ENCODE data around the gene CDH4. TPM values are rescaled to one million over a fixed set of nuclear protein-coding genes. Genes with fewer than 3 reads are reported as not detected.

CDH4 gene
- total RNA-seq, 1 experiment from 2014 or later: not detected

DNA sequence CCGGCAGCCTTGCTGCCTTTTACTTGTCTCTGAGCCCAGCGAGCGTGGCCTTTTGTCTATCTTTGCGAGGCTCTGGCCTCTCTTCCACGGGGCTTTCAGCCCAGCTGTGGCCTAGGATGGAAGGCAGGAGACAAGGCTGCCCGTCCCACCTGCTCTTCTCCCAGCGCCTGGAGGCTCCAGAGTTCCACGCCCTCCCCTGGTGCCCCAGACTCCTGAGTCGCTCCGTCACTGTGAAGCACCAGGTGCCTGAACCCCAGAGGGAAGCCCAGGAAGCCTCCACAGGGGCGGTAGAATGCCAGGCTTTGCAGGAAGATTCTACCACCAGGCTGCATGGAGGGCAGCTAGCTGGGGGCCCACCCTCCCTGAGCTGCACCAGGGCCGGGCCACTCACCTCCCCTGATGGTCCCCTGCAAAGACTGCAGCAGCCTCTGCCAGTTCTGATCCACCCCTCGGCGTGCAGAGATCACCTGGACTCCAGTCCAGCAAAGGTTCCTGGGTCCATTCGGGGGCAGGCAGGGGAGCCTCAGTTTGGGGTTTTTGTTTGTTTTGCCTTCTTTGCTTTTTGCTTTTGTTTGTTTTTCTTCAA, 384.6 kb downstream of the CDH4 start:
- intact Hi-C loops (cut with micrococcal nuclease; ENCODE audit: unreplicated experiment) (no loop called here), in situ Hi-C loops (cut with HindIII; ENCODE audit: low pct_unique_long_range_greater_than_20kb, low sequenced_read_pairs) (no loop called here)
- H3K27me3 ChIP-seq (ENCODE audit: control insufficient read depth, insufficient read depth, low read length): peaks cover 2% of the 10 kb centered on the region; the same call in 1 of the 2 replicates
- BruUV-seq (replicated peaks): no TSS peak
- H3K4me3 ChIP-seq (ENCODE audit: low read depth in 2 of 2, low read length in 2 of 2): no peak overlapping the region
- CTCF ChIA-PET: no interaction called here
- TF ChIP-seq SIN3A (IDR thresholded peaks at IDR 0.05; ENCODE audit: borderline replicate concordance, insufficient read depth, low read depth, low read length) (no peak), TCF7L2 (IDR thresholded peaks at IDR 0.05; ENCODE audit: low read depth, low read length) (no peak)
- TF ChIP-seq, protein P1, sequence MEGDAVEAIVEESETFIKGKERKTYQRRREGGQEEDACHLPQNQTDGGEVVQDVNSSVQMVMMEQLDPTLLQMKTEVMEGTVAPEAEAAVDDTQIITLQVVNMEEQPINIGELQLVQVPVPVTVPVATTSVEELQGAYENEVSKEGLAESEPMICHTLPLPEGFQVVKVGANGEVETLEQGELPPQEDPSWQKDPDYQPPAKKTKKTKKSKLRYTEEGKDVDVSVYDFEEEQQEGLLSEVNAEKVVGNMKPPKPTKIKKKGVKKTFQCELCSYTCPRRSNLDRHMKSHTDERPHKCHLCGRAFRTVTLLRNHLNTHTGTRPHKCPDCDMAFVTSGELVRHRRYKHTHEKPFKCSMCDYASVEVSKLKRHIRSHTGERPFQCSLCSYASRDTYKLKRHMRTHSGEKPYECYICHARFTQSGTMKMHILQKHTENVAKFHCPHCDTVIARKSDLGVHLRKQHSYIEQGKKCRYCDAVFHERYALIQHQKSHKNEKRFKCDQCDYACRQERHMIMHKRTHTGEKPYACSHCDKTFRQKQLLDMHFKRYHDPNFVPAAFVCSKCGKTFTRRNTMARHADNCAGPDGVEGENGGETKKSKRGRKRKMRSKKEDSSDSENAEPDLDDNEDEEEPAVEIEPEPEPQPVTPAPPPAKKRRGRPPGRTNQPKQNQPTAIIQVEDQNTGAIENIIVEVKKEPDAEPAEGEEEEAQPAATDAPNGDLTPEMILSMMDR (IDR thresholded peaks at IDR 0.05): no peak
- POLR2A ChIA-PET: no interaction called here
- H3K4me1 ChIP-seq (ENCODE audit: control insufficient read depth, insufficient read depth, low read length): no peaks in the 10 kb centered on the region
- H3K27ac ChIP-seq (ENCODE audit: low read length): no peak overlapping the region
- H3K36me3 ChIP-seq (ENCODE audit: control insufficient read depth, insufficient read depth, low read length): no peaks in the 10 kb centered on the region
- H3K9me3 ChIP-seq (ENCODE audit: control insufficient read depth, insufficient read depth, low read depth, low read length): no peaks in the 10 kb centered on the region
- no peak for DNase-seq (ENCODE audit: low read depth, low spot score)
- ATAC-seq: no peak

DNA sequence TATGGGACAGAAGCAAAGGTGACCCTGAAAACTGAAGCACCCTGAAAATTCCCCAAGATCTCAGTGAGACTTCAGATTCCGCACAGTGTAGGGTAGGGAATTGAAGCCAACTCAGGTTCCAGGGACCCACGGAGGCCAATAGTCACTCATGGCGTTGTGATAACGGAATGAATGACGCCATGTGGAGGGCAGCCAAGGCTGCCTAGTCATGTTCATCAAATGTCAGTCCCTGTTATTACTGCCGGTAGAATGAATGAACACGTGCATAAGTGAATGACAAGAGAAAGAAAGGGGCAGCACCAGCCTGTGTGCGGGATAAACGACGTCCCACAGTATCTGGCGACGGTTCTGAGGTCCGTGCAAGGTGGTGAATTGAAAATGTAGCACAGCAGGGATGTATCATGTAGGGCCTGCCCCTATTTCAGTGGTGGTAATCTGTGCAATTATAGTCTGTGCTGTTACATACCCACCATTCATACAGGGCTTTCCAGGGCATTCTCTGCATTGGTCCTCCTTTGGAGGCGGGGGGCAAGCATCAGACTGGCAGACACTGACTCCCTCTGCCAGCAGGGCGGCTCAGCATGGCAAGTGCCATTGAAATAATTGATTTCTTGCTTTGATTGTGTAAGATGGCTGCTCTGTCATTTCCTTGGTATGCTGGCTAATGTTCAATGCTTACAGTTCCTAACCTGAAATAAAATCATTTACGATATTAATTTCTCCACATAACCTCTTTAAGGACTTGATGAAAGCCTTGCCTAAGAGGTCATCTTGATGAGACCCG, 386.9 kb downstream of the CDH4 start:
- ATAC-seq (no peak), DNase-seq (ENCODE audit: low read depth, low spot score) (no peak)
- POLR2A ChIA-PET: no interaction called here
- Histone ChIP-seq H3K4me1 (ENCODE audit: control insufficient read depth, insufficient read depth, low read length) (no peaks in the 10 kb centered on the region; the same call in 1 of the 2 replicates), H3K4me3 (ENCODE audit: low read depth in 2 of 2, low read length in 2 of 2) (no peak overlapping the region), H3K9me3 (ENCODE audit: control insufficient read depth, insufficient read depth, low read depth, low read length) (no peaks in the 10 kb centered on the region), H3K27me3 (ENCODE audit: control insufficient read depth, insufficient read depth, low read length) (peaks cover 2% of the 10 kb centered on the region; the same call in 1 of the 2 replicates), H3K36me3 (ENCODE audit: control insufficient read depth, insufficient read depth, low read length) (no peaks in the 10 kb centered on the region), H3K27ac (ENCODE audit: low read length) (no peak overlapping the region)
- TF ChIP-seq, protein P1 (IDR thresholded peaks at IDR 0.05): no peak
- TF ChIP-seq TCF7L2 (IDR thresholded peaks at IDR 0.05; ENCODE audit: low read depth, low read length): no peak
- TF ChIP-seq SIN3A (IDR thresholded peaks at IDR 0.05; ENCODE audit: borderline replicate concordance, insufficient read depth, low read depth, low read length): no peak
- no peak for TF ChIP-seq POLR2AphosphoS5 (IDR thresholded peaks at IDR 0.05; ENCODE audit: low read depth, low read length)
- TF ChIP-seq, protein P2, sequence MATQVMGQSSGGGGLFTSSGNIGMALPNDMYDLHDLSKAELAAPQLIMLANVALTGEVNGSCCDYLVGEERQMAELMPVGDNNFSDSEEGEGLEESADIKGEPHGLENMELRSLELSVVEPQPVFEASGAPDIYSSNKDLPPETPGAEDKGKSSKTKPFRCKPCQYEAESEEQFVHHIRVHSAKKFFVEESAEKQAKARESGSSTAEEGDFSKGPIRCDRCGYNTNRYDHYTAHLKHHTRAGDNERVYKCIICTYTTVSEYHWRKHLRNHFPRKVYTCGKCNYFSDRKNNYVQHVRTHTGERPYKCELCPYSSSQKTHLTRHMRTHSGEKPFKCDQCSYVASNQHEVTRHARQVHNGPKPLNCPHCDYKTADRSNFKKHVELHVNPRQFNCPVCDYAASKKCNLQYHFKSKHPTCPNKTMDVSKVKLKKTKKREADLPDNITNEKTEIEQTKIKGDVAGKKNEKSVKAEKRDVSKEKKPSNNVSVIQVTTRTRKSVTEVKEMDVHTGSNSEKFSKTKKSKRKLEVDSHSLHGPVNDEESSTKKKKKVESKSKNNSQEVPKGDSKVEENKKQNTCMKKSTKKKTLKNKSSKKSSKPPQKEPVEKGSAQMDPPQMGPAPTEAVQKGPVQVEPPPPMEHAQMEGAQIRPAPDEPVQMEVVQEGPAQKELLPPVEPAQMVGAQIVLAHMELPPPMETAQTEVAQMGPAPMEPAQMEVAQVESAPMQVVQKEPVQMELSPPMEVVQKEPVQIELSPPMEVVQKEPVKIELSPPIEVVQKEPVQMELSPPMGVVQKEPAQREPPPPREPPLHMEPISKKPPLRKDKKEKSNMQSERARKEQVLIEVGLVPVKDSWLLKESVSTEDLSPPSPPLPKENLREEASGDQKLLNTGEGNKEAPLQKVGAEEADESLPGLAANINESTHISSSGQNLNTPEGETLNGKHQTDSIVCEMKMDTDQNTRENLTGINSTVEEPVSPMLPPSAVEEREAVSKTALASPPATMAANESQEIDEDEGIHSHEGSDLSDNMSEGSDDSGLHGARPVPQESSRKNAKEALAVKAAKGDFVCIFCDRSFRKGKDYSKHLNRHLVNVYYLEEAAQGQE (IDR thresholded peaks at IDR 0.05; ENCODE audit: insufficient read depth in 1 of 2, low read depth in 2 of 2, low read length in 1 of 2): no peak
- intact Hi-C loops (cut with micrococcal nuclease; ENCODE audit: unreplicated experiment) (no loop called here), in situ Hi-C loops (cut with HindIII; ENCODE audit: low pct_unique_long_range_greater_than_20kb, low sequenced_read_pairs) (no loop called here)
- CTCF ChIA-PET: no interaction called here
- BruUV-seq (replicated peaks): no TSS peak
